ENCODE data around the gene SPRED2.

- TF ChIP-seq CTCF (conservative IDR thresholded peaks at IDR 0.05 in 1 of 2, IDR thresholded peaks at IDR 0.05 in 1 of 2; ENCODE audit: extremely low read depth in 1 of 2, insufficient read depth in 1 of 2, low read depth in 1 of 2, low read length in 2 of 2) (no peak), EZH2 (IDR thresholded peaks at IDR 0.05; ENCODE audit: borderline replicate concordance, low read length) (no peak)
Measured at GRCh38 chr2:65368468-65368867, 63.9 kb downstream of the SPRED2 start.
